HUES64 (cell line): ENCODE measurements around the gene RPS14.
"Not testable (repeated sequence)": the region's sequence is repeated elsewhere in the genome, so short reads cannot be mapped to it uniquely, and the experiment has no call there.

Experiments used
- H3K27ac ChIP-seq: 2 replicates; pipeline ENCODE4 v1.7.0; 2013; ENCODE audit warnings: low read depth, low read length, inconsistent platforms
- H3K27me3 ChIP-seq: 2 replicates; pipeline ENCODE4 v1.6.1; 2013; ENCODE audit warnings: mild to moderate bottlenecking, low read length; ENCODE audit not compliant: insufficient read depth
- H3K36me3 ChIP-seq: 2 replicates; pipeline ENCODE4 v1.6.1; 2013; ENCODE audit warnings: mild to moderate bottlenecking, low read length; ENCODE audit not compliant: insufficient read depth
- H3K4me1 ChIP-seq: 2 replicates; pipeline ENCODE4 v1.6.1; 2013; ENCODE audit warnings: mild to moderate bottlenecking, low read length, moderate library complexity; ENCODE audit not compliant: insufficient read depth
- H3K4me3 ChIP-seq: 2 replicates; pipeline ENCODE4 v1.5.1; 2013; ENCODE audit warnings: mild to moderate bottlenecking, low read length, moderate library complexity
- H3K9ac ChIP-seq: 2 replicates; pipeline ENCODE4 v1.6.1; 2013; ENCODE audit warnings: mild to moderate bottlenecking, low read depth, low read length
- H3K9me3 ChIP-seq: 2 replicates; pipeline ENCODE4 v1.6.1; 2013; ENCODE audit warnings: low read depth, low read length; ENCODE audit not compliant: insufficient read depth
- WGBS: fragments of 150-250, 120-280 bp; methylation state at CpG from one replicate; pipeline ENCODE4 v1.1.7; 2013; ENCODE audit warnings: missing lambda C conversion rate; 5-methylcytosine and 5-hydroxymethylcytosine counted together

The RPS14 gene

DNA sequence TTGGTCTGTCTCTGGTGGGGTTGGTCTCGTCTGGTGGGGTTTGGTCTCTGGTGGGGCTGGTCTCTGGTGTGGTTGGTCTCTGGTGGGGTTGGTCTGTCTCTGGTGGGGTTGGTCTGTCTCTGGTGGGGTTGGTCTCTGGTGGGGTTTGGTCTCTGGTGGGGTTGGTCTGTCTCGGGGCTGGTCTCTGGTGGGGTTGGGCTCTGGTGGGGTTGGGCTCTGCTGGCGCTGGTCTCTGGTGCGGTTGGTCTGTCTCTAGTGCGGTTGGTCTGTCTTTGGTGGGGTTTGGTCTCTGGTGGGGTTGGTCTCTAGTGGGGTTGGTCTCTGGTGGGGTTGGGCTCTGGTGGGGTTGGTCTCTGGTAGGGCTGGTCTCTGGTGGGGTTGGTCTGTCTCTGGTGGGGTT lies 20.6 kb downstream of the RPS14 start:
- no peak overlapping the region for H3K27ac ChIP-seq
- H3K4me1 ChIP-seq = no peaks in the 10 kb centered on the region
- H3K9me3 ChIP-seq = no peaks in the 10 kb centered on the region
- 95% methylated on average over 5 of the region's 5 CpGs for WGBS
- H3K4me3 ChIP-seq = no peak overlapping the region
- no peaks in the 10 kb centered on the region for H3K36me3 ChIP-seq
- H3K27me3 ChIP-seq = no peaks in the 10 kb centered on the region
- H3K9ac ChIP-seq = no peak overlapping the region

DNA sequence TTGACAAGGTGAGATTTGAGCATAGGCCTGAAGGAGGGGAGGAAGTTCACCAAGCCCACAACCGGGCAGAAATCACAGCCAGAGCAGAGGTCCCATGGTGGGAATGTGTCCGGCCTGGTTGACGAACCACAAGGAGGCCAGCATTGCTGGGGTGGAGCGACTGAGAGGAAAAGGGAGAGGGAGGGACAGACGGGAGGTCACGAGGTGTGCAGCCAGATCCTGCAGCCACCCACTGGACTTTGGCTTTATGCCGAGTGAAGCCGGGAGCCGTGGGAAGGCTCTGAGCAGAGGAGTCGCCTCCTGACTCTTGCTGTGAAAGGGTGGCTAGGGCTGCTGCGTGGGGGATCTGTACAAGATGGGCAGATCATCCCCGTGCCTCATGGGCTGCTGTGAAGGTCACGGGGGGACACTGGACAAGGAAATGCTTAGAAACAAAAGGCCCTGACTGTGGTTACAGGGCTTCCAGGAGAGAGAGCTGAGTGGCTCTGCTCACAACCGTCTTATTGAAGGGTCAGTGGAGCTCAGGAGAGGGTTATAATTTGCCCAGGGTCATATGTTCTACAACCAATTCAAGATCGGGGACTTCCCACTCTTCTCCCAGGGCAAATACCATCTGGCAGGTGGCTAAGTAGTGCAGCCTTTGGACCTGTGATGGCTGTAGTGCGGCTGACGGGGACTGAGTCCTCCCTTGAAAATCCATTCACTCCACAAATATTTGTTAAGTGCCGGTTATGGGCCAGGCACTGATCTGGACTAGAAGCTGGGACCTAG lies 21.2 kb downstream of the RPS14 start:
- Histone ChIP-seq H3K9ac (no peak overlapping the region), H3K27me3 (no peaks in the 10 kb centered on the region), H3K36me3 (no peaks in the 10 kb centered on the region), H3K4me1 (no peaks in the 10 kb centered on the region), H3K27ac (no peak overlapping the region), H3K9me3 (no peaks in the 10 kb centered on the region), H3K4me3 (no peak overlapping the region)
- WGBS = 84% methylated on average over 18 of the region's 18 CpGs

DNA sequence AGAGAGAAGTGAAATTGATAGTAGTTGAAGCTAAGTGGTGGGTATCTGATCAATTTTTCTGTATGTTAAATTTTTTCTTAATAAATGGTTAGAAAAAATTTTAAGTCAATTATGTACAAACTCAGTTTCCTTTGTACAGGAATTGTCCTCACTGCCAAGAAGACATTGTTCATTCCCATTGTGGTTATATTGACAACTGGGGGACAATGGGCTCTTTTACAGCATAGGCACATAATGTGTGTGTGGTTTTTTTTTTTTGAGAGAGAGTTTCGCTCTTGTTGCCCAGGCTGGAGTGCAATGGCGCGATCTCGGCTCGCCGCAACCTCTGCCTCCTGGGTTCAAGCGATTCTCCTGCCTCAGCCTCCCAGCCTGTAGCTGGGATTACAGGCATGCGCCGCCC lies 23.4 kb downstream of the RPS14 start:
- not testable (repeated sequence) for H3K27me3 ChIP-seq, H3K9ac ChIP-seq, H3K36me3 ChIP-seq, H3K9me3 ChIP-seq, H3K4me1 ChIP-seq, H3K4me3 ChIP-seq, H3K27ac ChIP-seq
- WGBS = 97% methylated on average over 9 of the region's 9 CpGs

DNA sequence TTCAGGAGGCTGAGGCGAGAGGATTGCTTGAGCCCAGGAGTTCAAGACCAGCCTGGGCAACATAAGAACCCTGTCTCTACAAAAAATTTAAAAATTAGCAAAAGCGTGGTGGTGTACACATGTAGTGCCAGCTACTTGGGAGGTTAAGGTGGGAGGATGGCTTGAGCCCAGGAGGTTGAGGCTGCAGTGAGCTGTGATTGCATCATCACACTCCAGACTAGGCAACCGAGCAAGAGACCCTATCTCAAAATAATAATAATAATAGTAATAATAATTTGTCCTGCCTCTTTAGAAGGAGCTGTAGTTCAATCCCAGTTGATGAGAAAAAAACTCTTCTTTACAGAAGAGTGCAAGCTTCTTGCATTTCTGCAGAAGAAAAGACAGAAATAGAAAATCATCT lies 26.8 kb downstream of the RPS14 start:
- Histone ChIP-seq H3K9me3 (no peaks in the 10 kb centered on the region), H3K4me3 (no peak overlapping the region)
- WGBS = 44% methylated on average over 2 of the region's 3 CpGs

DNA sequence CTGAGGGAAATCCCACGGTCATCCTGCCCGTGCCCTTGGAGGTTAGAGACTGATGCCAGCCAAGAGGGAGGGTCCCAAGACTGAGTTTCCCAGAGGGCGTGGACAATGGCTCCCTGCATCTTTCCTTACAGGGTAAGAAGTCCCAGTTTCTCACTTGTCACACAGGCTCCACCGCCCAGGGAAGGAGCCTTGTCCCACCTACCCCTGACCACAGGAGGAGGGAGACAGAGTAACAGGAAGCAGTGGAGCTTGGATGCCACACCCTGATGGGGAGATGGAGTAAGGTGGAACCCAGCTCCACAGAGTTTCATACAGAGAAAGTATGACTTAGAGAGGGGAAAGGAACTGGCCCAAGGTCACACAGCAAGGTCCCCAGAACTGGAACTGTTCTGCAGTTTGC lies 27.5 kb downstream of the RPS14 start:
- Histone ChIP-seq H3K36me3 (no peaks in the 10 kb centered on the region), H3K27ac (no peak overlapping the region), H3K4me1 (no peaks in the 10 kb centered on the region), H3K4me3 (no peak overlapping the region), H3K9me3 (no peaks in the 10 kb centered on the region), H3K9ac (no peak overlapping the region), H3K27me3 (no peaks in the 10 kb centered on the region)
- WGBS = 57% methylated on average over 4 of the region's 4 CpGs

More for the DNA sequence above, 26.8 kb downstream of the RPS14 start:
- H3K27ac ChIP-seq = no peak overlapping the region
- H3K36me3 ChIP-seq = no peaks in the 10 kb centered on the region
- H3K4me1 ChIP-seq = no peaks in the 10 kb centered on the region
- no peak overlapping the region for H3K9ac ChIP-seq
- no peaks in the 10 kb centered on the region for H3K27me3 ChIP-seq

DNA sequence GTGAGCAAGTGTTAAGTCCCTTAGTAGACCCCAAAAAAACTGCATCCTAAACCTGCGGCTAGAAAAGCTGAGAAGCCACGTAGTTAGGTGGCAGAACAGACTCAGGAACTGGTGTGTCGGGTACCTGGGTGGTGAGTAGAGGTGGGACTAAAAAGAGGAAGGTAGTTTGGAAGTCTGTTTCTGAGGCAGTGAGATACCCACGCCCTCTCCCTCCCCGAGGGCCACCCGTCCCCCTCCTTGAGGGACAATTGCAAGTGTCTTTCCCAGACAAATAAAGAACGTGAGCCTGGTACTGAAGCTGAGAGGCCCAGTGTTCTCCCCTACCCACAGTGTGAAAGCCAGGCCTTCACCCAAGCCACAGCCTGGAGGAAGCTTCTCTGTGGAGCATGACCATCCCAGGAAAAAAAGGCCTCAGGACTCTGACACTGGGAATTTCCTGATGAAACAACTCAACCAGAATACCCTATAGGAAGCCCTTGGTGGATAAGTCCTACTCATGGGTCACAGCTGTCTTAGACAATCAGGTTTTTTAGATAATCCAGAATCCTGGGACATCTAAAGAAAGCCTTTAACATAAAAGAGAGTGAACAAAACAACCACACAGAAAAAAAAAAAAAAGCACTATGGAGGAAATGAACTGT lies 29.8 kb downstream of the RPS14 start:
- Histone ChIP-seq H3K4me3 (no peak overlapping the region), H3K4me1 (no peaks in the 10 kb centered on the region), H3K27me3 (no peaks in the 10 kb centered on the region), H3K27ac (no peak overlapping the region), H3K36me3 (no peaks in the 10 kb centered on the region), H3K9ac (no peak overlapping the region), H3K9me3 (no peaks in the 10 kb centered on the region)
- WGBS = 78% methylated on average over 7 of the region's 7 CpGs

DNA sequence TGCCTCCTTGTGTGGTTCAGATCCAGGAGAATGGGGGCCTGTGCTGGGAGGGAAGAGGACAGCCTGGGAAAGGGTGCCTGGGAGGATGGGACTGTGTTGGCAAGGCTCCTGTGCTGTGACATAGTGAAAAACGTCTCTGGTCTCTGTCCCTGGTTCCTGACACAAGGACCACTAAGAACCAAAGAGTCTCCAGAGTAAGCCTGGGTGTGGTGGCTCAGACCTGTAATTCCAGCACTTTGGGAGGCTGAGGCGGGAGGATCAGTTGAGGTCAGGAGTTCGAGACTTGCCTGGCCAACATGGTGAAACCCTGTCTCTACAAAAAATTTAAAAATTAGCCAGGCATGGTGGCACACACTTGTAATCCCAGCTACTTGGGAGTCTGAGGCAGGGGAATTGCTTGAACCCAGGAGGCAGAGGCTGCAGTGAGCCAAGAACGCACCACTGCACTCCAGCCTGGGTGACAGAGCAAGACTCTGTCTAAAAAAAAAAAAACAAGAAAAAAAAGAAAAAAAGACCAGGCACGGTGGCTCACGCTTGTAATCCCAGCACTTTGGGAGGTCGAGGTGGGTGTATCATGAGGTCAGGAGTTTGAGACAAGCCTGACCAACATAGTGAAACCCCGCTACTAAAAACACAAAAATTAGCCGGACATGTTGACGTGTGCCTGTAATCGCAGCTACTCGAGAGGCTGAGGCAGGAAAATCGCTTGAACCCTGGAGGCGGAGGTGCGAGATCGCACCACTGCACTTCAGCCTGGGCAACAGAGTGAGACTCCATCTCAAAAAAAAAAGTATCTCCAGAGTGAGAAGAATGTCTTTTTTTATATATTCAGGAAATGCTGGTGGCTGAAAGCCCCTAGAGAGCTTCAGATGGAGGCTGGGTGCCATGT lies 35.4 kb downstream of the RPS14 start:
- not testable (repeated sequence) for H3K4me3 ChIP-seq, H3K9ac ChIP-seq, H3K27me3 ChIP-seq, H3K9me3 ChIP-seq, H3K36me3 ChIP-seq, H3K27ac ChIP-seq
- 93% methylated on average over 16 of the region's 16 CpGs for WGBS
- H3K4me1 ChIP-seq = peaks cover 13% of the 10 kb centered on the region

DNA sequence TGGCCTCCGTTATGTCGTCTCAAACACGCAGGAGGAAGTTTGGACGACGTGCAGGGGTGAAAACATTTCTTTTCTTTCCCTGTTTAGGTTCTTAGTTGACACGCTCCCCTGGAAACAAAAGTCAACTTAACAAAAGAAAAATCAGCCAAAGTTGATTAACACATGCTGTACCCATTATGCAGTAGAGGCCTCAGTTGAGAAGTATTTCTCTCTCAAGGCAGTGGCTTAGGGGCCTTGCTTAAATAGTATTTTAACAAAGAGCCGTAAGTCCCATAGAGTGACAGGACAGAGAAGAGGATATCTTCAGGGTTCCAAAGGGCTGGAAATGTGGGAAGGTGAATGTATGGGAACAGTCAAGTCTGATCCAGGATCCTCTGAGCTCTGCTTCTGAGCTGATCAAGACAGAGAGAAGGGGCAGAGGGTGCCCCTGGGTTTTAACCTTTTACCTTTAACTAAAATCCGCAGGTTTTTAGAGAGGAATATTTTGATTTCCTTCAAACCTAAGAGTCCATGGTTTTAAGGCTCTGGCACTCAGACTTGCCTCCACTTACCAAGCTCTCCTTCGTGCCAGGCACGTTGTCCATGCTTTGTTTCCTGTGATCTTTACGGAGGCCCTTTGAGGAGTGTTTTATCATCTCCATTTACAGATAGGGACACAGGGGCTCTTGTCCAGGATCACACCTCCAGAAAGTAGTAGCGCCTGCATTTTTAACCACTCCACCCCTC lies 36.2 kb downstream of the RPS14 start:
- Histone ChIP-seq H3K27ac (peak overlapping the region; percentile 46; the same call in 1 of the 2 replicates), H3K4me1 (peaks cover 13% of the 10 kb centered on the region), H3K9me3 (no peaks in the 10 kb centered on the region)

DNA sequence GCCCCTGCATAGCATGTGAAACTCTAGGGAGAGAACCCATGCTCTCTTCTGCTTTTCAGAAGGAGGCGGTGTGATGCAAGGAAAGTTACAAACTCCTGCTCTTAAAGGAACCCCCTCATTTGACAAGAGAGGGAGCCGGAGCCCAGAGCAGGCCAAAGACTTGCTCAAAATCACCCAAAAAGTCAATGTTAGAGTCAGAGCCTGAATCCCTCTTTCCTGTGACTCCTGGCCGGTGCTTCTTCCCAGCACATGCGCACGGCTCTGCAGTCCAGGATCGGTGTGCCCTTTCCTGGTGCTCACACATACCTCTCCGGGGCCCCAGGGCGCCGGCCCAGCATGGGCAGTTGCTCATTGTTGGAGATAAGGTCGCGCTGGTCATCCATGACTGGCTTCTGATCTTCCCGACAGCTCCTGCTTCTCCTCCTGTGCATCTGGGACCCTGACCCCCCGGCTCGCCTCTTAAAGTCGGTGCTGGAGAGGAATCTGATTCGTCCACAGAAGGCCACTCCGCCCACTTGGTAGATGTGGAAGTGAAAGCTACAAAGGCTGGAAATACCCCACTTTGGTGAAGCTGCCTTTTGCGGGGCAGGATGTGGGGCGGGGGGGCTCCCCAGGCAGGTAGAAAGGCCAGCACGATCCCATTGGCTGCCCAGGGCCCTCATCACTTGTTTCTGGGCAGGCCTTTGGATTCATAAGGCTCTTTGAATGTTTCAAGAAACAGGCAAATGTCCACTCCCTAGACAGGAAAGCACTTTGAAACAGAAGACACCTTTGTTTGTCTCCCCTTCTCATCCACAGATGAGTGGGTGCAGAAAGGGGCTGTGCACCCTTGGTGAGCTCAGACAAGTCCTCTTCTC lies 37.0 kb downstream of the RPS14 start, which contains the start of gene CD74:
Gene CD74, minus strand, starts transcription at position 592 of the 857 bp plus-strand sequence. Its CDS starts 161 bp downstream, at position 431.
- no peaks in the 10 kb centered on the region for H3K27me3 ChIP-seq
- H3K27ac ChIP-seq = peak within 1 kb of the TSS; percentile 46; the same call in 1 of the 2 replicates
- 64% methylated on average over 20 of the region's 20 CpGs for WGBS
- H3K9me3 ChIP-seq = no peaks in the 10 kb centered on the region
- no peaks in the 10 kb centered on the region for H3K36me3 ChIP-seq
- peak within 1 kb of the TSS; percentile 31 for H3K4me3 ChIP-seq
- H3K4me1 ChIP-seq = peaks cover 13% of the 10 kb centered on the region
- H3K9ac ChIP-seq = peak within 1 kb of the TSS; percentile 42; the same call in 1 of the 2 replicates

More for the DNA sequence above, 36.2 kb downstream of the RPS14 start:
- WGBS = 90% methylated on average over 12 of the region's 12 CpGs
- Histone ChIP-seq H3K4me3 (peak overlapping the region; percentile 31), H3K9ac (peak overlapping the region; percentile 42; the same call in 1 of the 2 replicates), H3K27me3 (no peaks in the 10 kb centered on the region), H3K36me3 (no peaks in the 10 kb centered on the region)
